ENCODE data around the gene NR2C2. TPM values are rescaled to one million over a fixed set of nuclear protein-coding genes. Genes with fewer than 3 reads are reported as not detected.
A peak's percentile ranks its signal among the peaks of the same experiment; 100 is the strongest.

The NR2C2 gene
- total and polyA plus RNA-seq, 9 of the 15 experiments (the other 6 are each of a cell fraction or from before 2014, with no cell fraction given) = 6.1 to 33.0 (median 14.6) TPM

DNA sequence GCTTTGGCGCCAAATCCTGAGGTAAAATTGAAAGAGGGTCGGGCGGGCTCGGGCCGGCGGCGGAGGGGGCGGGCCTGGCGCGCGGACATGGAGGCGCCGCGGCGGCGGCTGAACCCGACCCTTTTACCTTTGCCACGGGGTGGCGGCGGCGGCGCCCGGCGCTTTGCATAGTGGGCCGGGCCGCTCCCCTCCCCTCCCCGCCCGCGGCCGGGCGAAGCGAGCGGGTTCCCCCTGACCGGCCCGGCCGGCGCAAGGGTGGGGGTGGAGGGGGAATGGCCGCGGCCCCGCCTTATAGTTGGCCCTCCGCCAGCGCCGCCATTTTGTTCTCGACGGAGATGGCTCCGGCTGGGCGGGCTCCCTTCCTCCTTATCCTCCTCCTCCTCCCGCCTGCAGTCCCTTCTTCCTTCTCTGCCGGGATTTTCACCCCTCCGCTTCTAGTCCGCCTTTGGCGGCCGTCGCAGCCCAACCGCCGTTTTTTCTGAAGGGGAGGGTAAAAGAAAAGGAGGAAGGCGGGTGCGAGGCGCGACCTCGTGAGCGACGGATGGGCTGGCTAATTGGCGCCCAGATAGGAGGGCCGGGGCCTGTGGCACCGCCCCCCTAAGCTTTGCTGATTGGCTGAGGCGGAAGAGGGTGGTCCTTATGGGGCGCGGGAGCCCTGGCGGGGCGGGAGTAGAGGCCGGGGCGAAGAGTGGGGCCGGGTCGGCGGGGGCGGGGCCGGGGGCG, 664 bp downstream of the NR2C2 start (continued):
- TF ChIP-seq, protein P1, sequence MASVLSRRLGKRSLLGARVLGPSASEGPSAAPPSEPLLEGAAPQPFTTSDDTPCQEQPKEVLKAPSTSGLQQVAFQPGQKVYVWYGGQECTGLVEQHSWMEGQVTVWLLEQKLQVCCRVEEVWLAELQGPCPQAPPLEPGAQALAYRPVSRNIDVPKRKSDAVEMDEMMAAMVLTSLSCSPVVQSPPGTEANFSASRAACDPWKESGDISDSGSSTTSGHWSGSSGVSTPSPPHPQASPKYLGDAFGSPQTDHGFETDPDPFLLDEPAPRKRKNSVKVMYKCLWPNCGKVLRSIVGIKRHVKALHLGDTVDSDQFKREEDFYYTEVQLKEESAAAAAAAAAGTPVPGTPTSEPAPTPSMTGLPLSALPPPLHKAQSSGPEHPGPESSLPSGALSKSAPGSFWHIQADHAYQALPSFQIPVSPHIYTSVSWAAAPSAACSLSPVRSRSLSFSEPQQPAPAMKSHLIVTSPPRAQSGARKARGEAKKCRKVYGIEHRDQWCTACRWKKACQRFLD (CRISPR knock-in tag; IDR thresholded peaks at IDR 0.05) = peak; percentile 17; the same call in 1 of the 2 replicates
- TF ChIP-seq ZNF431 (CRISPR knock-in tag; IDR thresholded peaks at IDR 0.05) = no peak
- TF ChIP-seq, protein P2, sequence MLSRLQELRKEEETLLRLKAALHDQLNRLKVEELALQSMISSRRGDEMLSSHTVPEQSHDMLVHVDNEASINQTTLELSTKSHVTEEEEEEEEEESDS (CRISPR knock-in tag; IDR thresholded peaks at IDR 0.05) = no peak
- TF ChIP-seq CREB1 (IDR thresholded peaks at IDR 0.05) = peak; percentile 61
- TF ChIP-seq CREB1 (CRISPR knock-in tag; IDR thresholded peaks at IDR 0.05) = peak; percentile 44; the same call in 1 of the 2 replicates
- TF ChIP-seq GATA2 (CRISPR knock-in tag; IDR thresholded peaks at IDR 0.05) = no peak
- TF ChIP-seq, protein P3, sequence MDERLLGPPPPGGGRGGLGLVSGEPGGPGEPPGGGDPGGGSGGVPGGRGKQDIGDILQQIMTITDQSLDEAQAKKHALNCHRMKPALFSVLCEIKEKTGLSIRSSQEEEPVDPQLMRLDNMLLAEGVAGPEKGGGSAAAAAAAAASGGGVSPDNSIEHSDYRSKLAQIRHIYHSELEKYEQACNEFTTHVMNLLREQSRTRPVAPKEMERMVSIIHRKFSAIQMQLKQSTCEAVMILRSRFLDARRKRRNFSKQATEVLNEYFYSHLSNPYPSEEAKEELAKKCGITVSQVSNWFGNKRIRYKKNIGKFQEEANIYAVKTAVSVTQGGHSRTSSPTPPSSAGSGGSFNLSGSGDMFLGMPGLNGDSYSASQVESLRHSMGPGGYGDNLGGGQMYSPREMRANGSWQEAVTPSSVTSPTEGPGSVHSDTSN (CRISPR knock-in tag; IDR thresholded peaks at IDR 0.05; ENCODE audit: low read depth) = peak; percentile 94
- TF ChIP-seq, protein P3 (tag; conservative IDR thresholded peaks at IDR 0.05; ENCODE audit: low read depth) = peak; percentile 100
- no peak for TF ChIP-seq ZNF197 (CRISPR knock-in tag; IDR thresholded peaks at IDR 0.05; ENCODE audit: low read depth)
- TF ChIP-seq, protein P4, sequence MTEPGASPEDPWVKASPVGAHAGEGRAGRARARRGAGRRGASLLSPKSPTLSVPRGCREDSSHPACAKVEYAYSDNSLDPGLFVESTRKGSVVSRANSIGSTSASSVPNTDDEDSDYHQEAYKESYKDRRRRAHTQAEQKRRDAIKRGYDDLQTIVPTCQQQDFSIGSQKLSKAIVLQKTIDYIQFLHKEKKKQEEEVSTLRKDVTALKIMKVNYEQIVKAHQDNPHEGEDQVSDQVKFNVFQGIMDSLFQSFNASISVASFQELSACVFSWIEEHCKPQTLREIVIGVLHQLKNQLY (CRISPR knock-in tag; conservative IDR thresholded peaks at IDR 0.05) = no peak
- TF ChIP-seq CC2D1A (IDR thresholded peaks at IDR 0.05) = no peak
- TF ChIP-seq, protein P5, sequence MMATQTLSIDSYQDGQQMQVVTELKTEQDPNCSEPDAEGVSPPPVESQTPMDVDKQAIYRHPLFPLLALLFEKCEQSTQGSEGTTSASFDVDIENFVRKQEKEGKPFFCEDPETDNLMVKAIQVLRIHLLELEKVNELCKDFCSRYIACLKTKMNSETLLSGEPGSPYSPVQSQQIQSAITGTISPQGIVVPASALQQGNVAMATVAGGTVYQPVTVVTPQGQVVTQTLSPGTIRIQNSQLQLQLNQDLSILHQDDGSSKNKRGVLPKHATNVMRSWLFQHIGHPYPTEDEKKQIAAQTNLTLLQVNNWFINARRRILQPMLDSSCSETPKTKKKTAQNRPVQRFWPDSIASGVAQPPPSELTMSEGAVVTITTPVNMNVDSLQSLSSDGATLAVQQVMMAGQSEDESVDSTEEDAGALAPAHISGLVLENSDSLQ (IDR thresholded peaks at IDR 0.05) = peak; percentile 100
- TF ChIP-seq ZZZ3 (IDR thresholded peaks at IDR 0.05) = no peak
- peak; percentile 90 for TF ChIP-seq NFRKB (IDR thresholded peaks at IDR 0.05; ENCODE audit: low read depth)
- no peak for TF ChIP-seq SMARCB1 (IDR thresholded peaks at IDR 0.05; ENCODE audit: insufficient read length, low read depth)
- TF ChIP-seq ZEB2 (IDR thresholded peaks at IDR 0.05) = no peak
- peak; percentile 92 for TF ChIP-seq KLF6 (CRISPR knock-in tag; IDR thresholded peaks at IDR 0.05; ENCODE audit: borderline replicate concordance)
- TF ChIP-seq, protein P6, sequence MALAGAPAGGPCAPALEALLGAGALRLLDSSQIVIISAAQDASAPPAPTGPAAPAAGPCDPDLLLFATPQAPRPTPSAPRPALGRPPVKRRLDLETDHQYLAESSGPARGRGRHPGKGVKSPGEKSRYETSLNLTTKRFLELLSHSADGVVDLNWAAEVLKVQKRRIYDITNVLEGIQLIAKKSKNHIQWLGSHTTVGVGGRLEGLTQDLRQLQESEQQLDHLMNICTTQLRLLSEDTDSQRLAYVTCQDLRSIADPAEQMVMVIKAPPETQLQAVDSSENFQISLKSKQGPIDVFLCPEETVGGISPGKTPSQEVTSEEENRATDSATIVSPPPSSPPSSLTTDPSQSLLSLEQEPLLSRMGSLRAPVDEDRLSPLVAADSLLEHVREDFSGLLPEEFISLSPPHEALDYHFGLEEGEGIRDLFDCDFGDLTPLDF (CRISPR knock-in tag; IDR thresholded peaks at IDR 0.05) = peak; percentile 53; the same call in 1 of the 2 replicates
- peak; percentile 66 for TF ChIP-seq TBP (optimal IDR thresholded peaks at IDR 0.05; ENCODE audit: low read depth, low read length)
- TF ChIP-seq, protein P7, sequence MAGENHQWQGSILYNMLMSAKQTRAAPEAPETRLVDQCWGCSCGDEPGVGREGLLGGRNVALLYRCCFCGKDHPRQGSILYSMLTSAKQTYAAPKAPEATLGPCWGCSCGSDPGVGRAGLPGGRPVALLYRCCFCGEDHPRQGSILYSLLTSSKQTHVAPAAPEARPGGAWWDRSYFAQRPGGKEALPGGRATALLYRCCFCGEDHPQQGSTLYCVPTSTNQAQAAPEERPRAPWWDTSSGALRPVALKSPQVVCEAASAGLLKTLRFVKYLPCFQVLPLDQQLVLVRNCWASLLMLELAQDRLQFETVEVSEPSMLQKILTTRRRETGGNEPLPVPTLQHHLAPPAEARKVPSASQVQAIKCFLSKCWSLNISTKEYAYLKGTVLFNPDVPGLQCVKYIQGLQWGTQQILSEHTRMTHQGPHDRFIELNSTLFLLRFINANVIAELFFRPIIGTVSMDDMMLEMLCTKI (IDR thresholded peaks at IDR 0.05; ENCODE audit: partially characterized antibody) = no peak
